Measurements from ENCODE around the gene ACCSL.
A peak's percentile ranks its signal among the peaks of the same experiment; 100 is the strongest.

ACCSL gene

GRCh38 chr11:44088871-44089270, 41.1 kb downstream of the ACCSL start:
- no peak for DNase-seq (ENCODE audit: low read depth, low spot score)
- TF ChIP-seq CTCF (IDR thresholded peaks at IDR 0.05; ENCODE audit: insufficient read depth, low read length, missing control alignments): no peak
- POLR2A ChIA-PET: no interaction called here
- CTCF ChIA-PET: interaction anchor here (3.4 to 12.0 kb wide), 2 partner anchors 18 to 451 kb away, joined by 15 to 217 read pairs; partner anchors contain the start of gene ACCS
- no peak overlapping the region for H3K4me3 ChIP-seq (ENCODE audit: low read depth, low read length)

- POLR2A ChIA-PET: no interaction called here
- TF ChIP-seq CTCF (IDR thresholded peaks at IDR 0.05; ENCODE audit: insufficient read depth, low read length, missing control alignments): no peak
These were observed 42.8 kb downstream of the ACCSL start for GRCh38 chr11:44090539-44090938.

GRCh38 chr11:44094260-44094868, 46.6 kb downstream of the ACCSL start:
- H3K4me3 ChIP-seq (ENCODE audit: low read depth, low read length): no peak overlapping the region
- peak; percentile 21 for DNase-seq (ENCODE audit: low read depth, low spot score)
- ChIA-PET CTCF (interaction anchor here (0.7 to 12.0 kb wide), 44 partner anchors 11 to 523 kb away, joined by 3 to 217 read pairs (median 5); partner anchors contain the start of gene ACCS), POLR2A (no interaction called here)
- peak; percentile 73 for TF ChIP-seq CTCF (IDR thresholded peaks at IDR 0.05; ENCODE audit: insufficient read depth, low read length, missing control alignments)

More at GRCh38 chr11:44090539-44090938, 42.8 kb downstream of the ACCSL start:
- H3K4me3 ChIP-seq (ENCODE audit: low read depth, low read length): no peak overlapping the region
- CTCF ChIA-PET: interaction anchor here (1.1 to 12.0 kb wide), 3 partner anchors 9 to 448 kb away, joined by 3 to 217 read pairs (median 166); partner anchors contain the start of gene ACCS
- DNase-seq (ENCODE audit: low read depth, low spot score): no peak

GRCh38 chr11:44095506-44096359, 48.0 kb downstream of the ACCSL start, which contains the start of gene EXT2:
EXT2 (plus strand) TSS chr11:44095678; CDS start chr11:44107713, 12,035 bp downstream.
- peak; percentile 19 for DNase-seq (ENCODE audit: low read depth, low spot score)
- POLR2A ChIA-PET: no interaction called here
- peak within 1 kb of the TSS; percentile 82 for H3K4me3 ChIP-seq (ENCODE audit: low read depth, low read length)
- CTCF ChIA-PET: interaction anchor here (0.8 to 12.0 kb wide), 35 partner anchors 9 to 522 kb away, joined by 3 to 217 read pairs (median 6); partner anchors contain the start of gene ACCS
- peak; percentile 97 for TF ChIP-seq CTCF (IDR thresholded peaks at IDR 0.05; ENCODE audit: insufficient read depth, low read length, missing control alignments)

GRCh38 chr11:44096360-44097185, 48.8 kb downstream of the ACCSL start:
- ChIA-PET POLR2A (no interaction called here), CTCF (interaction anchor here (0.8 to 1.9 kb wide), 6 partner anchors 10 to 444 kb away, joined by 3 to 11 read pairs (median 5); no protein-coding TSS in a partner anchor)
- no peak for TF ChIP-seq CTCF (IDR thresholded peaks at IDR 0.05; ENCODE audit: insufficient read depth, low read length, missing control alignments)
- peak overlapping the region; percentile 82 for H3K4me3 ChIP-seq (ENCODE audit: low read depth, low read length)
- no peak for DNase-seq (ENCODE audit: low read depth, low spot score)
